Measurements from ENCODE around the gene IRGC.

DNA sequence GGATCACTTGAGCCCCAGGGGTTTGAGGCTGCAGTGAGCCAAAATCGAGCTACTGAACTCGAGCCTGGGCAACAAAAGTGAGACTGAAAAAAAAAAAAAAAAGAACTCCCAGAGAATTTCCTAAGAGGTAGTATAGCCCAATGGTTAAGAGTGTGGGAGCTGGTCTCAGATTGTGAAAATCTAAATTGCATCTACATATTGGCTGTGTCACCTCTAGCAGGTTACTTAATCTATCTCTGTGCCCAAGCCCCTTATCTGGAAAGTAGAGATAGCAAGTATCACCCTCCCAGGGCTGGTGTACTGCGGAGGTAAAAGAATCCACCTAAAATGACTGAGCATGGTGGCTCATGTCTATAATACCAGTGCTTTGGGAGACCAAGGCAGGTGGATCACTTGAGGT is 42.2 kb upstream of the IRGC start:
- TF ChIP-seq POLR2A (IDR thresholded peaks at IDR 0.05), result no peak
- TF ChIP-seq, protein P1, sequence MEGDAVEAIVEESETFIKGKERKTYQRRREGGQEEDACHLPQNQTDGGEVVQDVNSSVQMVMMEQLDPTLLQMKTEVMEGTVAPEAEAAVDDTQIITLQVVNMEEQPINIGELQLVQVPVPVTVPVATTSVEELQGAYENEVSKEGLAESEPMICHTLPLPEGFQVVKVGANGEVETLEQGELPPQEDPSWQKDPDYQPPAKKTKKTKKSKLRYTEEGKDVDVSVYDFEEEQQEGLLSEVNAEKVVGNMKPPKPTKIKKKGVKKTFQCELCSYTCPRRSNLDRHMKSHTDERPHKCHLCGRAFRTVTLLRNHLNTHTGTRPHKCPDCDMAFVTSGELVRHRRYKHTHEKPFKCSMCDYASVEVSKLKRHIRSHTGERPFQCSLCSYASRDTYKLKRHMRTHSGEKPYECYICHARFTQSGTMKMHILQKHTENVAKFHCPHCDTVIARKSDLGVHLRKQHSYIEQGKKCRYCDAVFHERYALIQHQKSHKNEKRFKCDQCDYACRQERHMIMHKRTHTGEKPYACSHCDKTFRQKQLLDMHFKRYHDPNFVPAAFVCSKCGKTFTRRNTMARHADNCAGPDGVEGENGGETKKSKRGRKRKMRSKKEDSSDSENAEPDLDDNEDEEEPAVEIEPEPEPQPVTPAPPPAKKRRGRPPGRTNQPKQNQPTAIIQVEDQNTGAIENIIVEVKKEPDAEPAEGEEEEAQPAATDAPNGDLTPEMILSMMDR (IDR thresholded peaks at IDR 0.05), result no peak
